ENCODE results near the gene GZMM.
"Not testable (repeated sequence)": the region's sequence is repeated elsewhere in the genome, so short reads cannot be mapped to it uniquely, and the experiment has no call there.

Gene GZMM

DNA sequence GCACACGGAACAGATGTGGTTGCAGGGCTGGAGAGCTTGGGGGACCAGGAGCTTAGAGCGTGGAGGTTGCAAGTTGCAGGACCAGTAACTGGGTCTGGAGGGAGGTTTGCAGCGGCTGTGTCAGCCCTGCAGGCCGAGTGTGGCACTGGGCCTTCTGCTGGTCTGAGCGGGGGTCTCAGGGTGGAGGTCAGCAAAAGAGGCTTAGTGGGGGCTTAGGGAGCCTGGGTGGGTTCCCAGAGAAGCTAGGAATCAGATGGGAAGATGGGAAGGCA lies 40.1 kb downstream of the GZMM start:
- no peak for DNase-seq

GRCh38 chr19:584240-585001 lies 40.6 kb downstream of the GZMM start:
- DNase-seq = peak; percentile 32

DNA sequence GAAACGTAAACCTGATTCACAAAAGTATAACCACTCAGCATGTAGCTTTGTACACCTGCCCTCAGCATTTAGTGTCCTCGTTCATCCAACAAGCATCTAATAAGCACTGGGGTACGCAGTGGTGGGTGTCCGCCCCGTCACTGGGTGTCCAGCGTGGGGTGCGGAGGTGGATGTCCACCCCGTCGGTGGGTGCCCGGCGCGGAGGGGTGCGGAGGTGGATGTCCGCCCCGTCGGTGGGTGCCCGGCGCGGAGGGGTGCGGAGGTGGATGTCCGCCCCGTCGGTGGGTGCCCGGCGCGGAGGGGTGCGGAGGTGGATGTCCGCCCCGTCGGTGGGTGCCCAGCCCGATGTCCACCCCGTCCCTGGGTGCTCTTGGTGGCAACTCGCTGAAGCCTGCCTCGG lies 41.3 kb downstream of the GZMM start:
- not testable (repeated sequence) for DNase-seq

DNA sequence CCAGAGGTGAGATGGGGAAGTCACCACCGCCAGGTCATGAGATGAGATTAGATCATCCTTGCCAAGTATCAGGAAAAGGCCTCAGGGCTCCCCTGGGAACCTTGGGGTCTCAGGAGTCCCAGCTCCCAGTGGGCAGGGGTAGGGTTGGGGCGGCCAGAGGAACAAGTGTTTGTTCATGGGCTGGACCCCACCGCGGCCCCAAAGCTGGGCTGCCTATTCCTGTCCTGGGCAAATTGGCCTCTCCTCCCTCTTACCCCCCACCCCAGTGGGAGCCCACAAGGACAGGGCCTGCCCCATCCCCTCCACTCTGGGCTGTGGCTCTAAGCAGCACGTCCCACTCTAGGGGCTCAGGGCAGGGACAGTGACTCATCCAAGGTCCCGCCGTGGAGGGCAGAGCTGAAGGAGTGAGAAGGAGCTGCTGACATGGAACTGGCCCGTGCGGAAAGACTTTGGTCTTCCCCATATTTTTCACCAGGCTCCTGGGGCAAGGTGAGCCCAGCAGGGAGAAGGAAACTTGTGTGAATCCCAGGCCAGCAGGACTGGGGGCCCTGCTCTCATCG lies 41.8 kb downstream of the GZMM start:
- DNase-seq = no peak

DNA sequence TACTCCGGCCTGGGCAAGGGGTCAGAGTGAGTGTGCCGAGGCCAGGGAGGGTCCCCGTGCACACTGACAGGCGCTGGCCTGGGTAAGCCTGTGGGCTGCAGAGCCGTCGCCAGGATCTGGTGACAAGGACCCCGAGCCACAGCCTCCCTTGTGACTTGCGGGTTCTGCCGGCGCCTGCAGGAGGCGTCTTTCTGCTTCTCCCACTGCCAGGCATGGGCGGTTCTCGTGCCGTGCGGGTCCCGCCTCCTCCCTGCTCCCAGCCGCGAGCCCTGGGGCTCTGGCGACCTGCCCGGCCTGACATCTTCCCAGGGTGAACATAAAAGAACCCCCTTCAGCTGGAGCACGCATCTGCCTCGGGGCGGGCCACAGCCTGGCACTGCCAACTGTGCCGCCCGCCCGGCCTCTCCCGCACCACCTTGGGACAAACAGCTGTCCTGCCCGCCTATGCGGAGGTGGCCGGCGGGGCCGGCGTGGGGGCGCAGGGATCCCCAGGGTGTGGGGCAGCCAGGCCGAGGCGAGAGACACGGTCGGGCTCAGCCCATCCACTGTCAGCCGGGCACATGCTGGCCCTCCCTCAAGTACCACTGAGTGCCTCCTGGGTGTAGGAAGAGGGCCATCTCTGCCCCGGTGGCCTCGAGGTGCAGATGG lies 44.4 kb downstream of the GZMM start:
- DNase-seq = peak; percentile 96

DNA sequence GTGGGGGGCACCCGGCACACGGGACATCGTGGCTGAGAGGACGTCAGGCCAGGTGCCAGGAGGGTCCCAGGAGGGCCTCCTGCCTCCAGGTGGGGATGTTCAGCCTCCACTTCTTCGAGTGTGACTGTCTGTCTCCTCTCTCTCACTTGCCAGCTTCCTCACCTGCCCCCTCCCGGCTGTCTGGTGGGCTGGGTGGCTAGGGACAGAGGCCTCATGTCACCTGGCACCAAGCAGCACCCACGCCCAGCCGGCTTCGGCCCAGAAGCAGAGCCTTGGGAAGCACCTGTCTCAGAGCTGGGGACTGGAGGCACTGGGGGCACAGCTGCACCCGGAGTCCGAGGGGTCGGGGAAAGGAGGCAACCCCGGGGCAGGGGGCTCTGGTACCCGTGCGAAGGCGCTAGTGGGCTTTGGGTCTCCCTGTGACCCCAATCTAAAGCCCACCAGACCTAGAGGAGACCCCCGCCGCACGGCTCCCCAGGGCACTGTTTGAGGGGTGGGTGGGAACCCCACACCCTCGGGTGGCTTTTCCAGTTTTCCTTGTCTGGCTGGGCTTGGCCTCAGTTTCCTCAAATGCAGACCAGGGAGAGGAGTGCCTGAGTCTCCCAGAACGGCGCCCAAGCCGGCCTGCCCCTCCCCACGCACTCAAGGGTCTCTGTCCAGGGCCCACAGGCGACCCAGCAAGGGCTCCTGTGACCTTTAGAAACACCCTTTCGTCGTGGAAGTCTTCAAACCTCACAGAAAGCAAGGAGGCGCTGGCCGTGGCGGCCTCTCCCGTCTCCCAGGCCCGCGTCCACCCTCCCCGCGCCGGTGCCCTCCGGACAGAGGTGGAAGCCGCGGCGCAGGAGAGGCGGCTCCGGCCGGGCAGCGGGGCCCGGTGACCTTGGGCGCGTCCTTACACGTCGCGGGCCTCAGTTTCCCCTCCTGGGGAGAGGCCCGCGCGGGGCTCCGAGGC lies 45.2 kb downstream of the GZMM start:
- peak; percentile 87 for DNase-seq

DNA sequence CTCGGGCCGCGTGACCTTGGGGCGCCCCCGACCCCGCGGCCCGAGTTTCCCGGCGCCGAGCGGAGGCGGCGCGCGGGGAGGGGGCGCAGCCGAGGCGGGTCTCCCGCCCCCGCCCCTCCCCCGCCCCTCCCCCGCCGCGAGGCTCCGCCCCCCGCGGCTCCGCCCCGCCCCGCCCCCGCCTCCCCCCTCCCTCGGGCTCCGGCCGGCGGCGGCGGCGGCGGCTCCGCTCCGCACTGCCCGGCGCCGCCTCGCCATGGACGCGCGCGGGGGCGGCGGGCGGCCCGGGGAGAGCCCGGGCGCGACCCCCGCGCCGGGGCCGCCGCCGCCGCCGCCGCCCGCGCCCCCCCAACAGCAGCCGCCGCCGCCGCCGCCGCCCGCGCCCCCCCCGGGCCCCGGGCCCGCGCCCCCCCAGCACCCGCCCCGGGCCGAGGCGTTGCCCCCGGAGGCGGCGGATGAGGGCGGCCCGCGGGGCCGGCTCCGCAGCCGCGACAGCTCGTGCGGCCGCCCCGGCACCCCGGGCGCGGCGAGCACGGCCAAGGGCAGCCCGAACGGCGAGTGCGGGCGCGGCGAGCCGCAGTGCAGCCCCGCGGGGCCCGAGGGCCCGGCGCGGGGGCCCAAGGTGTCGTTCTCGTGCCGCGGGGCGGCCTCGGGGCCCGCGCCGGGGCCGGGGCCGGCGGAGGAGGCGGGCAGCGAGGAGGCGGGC lies 46.0 kb downstream of the GZMM start, which contains the start of gene HCN2:
TSS of gene HCN2 (plus strand) at position 189 of the 703 bp plus-strand sequence. CDS start at position 254, 65 bp downstream.
- no peak for DNase-seq

DNA sequence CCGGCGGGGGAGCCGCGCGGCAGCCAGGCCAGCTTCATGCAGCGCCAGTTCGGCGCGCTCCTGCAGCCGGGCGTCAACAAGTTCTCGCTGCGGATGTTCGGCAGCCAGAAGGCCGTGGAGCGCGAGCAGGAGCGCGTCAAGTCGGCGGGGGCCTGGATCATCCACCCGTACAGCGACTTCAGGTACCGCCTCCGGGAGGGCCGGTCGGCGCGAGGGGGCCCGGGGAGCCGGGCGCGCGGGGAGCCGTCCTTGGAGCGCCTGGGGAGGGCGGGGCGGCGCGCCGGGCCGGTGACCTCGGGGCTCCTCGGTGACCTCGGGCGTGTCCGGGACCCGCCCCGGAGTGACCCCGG lies 46.5 kb downstream of the GZMM start:
- DNase-seq = peak; percentile 28

DNA sequence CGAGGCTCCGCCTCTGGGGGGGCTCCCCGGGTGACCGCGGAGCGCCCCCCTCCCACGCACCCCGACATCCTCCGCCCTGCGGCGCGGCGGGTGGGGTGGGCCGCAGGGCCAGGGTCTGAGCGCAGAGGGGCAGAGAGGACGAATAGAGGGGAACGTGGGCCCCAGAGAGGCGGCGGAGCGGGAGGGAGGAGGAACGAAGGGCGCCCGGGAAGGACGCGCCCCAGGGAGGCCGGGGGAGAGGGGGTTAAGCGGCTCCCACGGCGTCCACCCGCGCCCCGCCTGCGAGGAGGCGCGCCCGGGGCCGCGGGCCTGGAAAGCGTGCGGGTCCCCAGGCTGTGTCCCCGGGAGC lies 46.9 kb downstream of the GZMM start:
- DNase-seq = no peak

DNA sequence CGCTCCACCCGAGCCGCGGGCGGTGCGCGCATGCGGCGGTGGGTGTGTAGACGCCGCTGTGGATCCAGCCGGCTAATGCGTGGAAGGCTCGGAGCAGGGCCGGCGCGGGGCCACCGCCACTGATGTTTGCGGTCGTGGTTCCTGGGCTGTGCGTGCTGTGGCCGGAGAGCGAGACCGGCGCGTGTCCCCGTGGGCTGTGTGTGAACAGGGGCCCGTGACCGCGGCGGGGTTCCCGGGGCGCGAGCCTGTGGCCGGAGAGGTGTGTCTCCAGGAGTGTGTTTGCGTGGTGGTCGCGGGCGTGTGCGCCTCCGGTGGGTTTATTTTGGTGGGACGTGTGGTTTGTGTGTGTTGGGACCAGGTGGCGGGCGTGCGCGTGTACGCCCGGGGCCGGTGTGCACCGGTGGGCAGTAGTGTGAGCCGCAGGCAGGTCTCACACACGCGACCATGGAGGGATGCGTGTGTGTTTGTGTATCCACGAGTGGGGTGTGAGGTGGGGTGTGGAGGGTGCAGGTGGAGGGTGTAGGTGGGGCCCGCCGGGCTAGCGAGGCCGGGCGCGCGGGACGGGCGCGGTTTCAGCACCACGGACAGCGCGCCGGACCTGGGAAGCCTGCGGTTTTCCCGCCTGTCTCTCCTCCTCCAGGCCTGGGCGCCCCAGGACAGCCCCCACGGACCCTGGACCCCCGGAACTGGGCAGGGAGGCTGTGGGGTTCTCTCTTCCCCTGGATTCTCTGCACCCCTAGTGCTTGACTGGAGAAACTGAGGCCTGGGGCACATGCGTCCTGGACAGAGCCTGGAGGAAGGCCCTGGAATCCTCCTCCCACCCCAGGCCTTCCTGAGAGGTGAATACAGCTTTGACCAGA lies 47.5 kb downstream of the GZMM start:
- DNase-seq = no peak

DNA sequence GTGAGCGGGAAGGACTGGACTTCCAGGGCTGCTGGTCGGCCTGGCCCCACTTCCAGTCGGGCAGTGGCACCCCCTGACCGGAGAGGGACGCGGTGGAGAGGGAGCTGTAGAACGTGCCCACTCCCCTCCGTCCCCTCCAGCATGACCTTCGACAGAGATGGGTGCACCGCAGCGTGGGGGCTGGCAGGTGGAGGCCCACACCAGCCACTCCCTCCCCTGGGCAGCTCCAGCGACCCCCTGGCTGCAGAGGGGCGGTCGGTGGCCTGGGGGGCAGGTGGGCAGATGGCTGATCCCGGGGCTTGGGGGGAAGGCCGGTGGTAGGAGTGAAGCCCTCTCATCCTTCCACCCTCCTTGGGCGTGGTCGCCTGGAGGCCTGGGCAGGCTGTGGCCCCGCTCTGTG lies 48.2 kb downstream of the GZMM start:
- no peak for DNase-seq

GRCh38 chr19:593055-593454 lies 49.2 kb downstream of the GZMM start:
- no peak for DNase-seq

GRCh38 chr19:593505-593904 lies 49.7 kb downstream of the GZMM start:
- DNase-seq = no peak

DNA sequence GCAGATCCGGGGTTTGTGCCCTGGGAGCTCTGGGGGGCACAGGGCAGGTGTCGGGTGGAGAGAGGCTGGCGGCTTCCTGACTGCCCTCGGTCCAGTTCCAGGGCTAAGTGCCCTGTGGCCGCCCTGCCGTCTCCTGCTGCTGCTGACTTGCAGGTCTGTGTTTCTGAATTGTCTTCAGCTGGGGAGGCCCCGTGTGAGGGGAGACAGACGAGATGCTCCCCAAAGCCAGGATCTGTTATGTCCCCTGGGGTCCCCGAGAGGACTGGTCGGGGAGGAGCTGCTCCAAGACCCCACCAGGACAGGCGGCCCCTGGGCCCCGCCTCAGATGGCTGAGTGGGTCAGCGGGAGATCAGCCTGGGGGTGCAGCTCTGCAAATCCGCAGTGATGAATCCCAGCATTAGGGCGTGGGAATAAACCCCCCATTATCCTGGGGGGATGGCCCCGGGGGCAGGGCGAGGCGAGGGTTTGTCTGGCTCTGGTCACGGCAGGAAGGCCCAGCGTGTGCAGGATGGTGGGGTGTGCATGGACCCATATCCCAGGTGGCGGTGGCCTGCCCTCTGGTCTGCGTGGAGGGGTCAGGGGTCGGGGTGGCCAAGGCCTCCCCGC lies 50.5 kb downstream of the GZMM start:
- no peak for DNase-seq

DNA sequence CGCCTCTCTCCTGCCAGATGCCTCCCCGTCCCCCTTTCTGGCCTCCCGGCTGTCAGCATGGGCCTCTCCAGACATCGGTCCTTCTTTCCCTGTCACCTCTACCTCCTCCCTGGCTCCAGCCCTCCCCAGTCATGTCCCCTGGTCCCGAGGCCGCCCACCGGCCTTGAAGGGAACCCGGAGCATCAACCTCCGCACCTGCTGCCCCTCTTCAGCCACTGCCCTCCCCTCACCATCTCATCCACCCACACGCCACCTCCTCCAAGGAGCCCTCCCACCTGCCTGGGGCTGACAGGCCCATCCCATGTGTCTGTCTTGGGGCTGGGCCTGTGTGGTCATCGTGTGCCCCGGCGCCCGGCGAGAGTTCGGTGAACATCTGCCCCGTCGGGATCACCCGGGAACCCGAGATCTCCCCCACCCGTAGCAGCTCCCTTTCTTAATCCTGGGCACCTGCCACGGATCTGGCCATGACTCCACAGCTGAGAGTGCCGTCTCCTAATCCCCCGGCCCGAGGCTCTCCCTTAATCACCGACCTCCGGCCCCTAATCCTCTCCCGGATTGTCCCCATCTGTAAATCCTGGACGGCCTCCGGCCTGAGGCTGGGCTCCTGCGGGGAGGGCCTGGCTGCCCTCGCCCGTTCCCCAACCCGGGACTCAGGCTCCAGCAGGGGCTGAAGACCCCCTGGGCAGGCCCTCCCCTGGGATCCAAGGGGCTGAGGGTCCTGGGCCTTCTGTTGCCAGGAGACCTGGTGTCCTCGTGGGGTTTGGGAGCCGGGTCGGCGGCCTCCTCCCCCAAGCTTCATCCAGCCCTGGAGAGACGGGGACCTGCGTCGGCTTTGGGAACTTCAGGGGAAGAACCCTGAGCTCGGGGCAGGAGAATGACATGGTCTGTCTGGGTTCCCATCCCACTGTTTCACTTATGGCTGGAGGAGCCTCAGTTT lies 51.7 kb downstream of the GZMM start:
- DNase-seq = no peak

DNA sequence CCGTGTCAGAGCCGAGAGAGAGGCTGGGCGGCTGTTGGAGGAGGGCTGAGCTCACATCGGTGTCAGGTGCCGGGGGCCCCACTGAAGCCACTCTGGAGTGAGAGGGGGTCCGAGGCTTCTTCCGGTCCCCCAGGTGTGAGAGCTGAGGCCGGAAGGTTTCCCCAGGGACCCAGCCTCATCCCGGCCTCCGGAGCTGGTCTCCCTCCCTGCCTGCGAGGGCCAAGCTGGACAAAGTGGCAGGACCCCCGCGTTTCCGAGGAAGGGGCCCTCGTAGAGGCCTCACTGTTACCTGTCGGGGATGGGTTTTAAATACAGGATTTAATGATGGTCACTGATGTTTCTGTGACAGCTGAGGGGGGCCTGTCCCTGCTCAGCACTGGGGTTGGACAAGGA lies 52.4 kb downstream of the GZMM start:
- DNase-seq = no peak

DNA sequence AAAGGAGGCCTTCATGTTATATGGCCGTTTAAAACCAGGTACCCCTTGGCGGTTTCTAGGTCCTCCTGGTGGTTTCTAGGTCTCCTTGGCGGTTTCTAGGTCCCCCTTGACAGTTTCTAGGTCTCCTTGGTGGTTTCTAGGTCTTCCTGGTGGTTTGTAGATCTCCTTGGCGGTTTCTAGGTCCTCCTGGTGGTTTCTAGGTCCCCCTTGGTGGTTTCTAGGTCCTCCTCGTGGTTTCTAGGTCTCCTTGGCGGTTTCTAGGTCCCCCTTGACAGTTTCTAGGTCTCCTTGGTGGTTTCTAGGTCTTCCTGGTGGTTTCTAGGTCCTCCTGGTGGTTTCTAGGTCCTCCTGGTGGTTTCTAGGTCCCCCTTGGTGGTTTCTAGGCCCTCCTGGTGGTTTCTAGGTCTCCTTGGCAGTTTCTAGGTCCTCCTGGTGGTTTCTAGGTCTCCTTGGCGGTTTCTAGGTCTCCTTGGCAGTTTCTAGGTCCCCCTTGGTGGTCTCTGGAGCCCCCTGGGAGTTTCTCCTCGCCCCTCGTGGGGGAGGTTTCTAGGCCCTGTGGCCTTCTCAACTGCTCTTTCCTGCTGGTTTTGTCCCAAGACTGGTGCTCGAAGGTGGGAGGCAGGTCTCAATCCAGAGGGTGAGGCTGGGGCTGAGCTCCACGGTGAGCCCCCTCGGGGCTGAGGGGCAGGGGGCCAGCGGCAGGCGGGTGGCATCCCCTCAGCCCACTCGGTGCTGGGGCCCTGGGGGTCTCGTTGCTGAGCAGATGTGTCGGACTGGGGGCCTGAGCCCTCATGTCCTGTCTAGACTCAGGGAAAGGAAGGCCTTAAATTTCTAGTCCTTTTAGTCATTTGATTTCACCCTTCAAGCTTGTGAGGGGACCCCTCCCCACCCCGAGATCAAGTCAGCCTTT lies 53.8 kb downstream of the GZMM start:
- DNase-seq = no peak

All from NCI-H1092 treated with DMSO at 0.1 percent for 48 hours (cell line).